GM23248 (cell line): Measurements from ENCODE around the gene PPP1R15B.

Experiments used
- EZH2 ChIP-seq: fragments of 200-600 bp; sonication (generic); IDR thresholded peaks from 2 replicates; pipeline ENCODE4 v1.6.1; 2018; ENCODE audit warnings: antibody characterized with exemption, mild to moderate bottlenecking; ENCODE audit not compliant: insufficient read depth, poor library complexity, severe bottlenecking
- EZH2phosphoT487 ChIP-seq: fragments of 200-600 bp; sonication (generic); IDR thresholded peaks from 2 replicates; pipeline ENCODE4 v1.6.1; 2018; ENCODE audit warnings: antibody characterized with exemption, moderate library complexity, mild to moderate bottlenecking, low read depth; ENCODE audit not compliant: insufficient read depth

DNA sequence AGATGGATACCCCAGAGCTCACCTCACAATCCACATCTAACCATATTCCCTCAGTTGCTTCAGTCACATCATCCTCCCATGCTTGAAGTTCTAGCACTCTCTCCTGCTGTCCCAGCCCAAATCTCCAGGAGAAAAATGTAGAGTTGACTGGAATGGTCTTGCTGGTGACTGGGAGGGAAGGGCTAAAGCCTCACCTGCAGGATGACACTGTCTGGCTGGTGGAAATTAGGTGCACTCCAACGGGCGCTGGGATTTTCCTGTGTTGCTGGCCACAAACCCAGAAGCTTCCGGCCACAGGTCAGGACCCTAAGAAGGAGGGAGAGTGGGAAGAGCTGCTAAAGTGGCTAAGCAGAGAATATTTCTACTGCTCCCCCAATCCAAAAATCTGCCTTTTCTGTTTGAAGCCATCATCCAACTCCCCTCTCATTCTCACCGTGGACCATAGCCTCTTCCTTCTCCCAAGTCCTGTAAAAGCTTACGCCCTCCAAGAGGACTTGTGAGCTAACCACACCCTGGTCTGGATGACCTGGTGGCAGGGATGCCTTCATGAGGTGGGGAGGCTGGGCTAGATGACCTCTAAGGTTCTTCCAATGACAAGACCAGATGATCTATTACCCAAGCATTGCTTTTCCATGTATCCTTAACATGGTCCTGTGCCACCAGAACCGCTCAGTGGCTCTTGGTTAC, 37.5 kb upstream of the PPP1R15B start:
- no peak for TF ChIP-seq EZH2
- no peak for TF ChIP-seq EZH2phosphoT487
